Measurements from ENCODE around the gene UBR3.
"Not testable (repeated sequence)": the region's sequence is repeated elsewhere in the genome, so short reads cannot be mapped to it uniquely, and the experiment has no call there.

Gene UBR3

DNA sequence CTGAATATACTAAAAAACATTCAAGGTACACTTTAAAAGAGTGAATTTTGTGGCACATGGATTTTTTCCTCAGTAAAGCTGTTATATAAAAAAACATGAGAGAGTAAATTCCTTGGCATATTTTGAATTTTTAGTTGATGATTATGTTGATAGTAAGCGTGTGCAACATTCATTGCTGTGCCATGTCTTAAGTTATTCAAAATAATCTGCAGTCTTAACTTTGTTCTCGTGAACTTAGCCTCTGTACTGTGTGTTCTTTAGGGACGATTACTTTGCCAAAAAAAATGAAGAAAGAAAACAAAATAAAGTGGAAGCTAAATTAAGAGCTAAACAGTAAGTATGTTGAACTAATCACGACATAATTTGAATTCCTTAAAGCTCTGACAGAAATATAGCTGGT is 19.0 kb upstream of the UBR3 start:
- DNase-seq (ENCODE audit: low spot score): no peak
- TF ChIP-seq, protein P1, sequence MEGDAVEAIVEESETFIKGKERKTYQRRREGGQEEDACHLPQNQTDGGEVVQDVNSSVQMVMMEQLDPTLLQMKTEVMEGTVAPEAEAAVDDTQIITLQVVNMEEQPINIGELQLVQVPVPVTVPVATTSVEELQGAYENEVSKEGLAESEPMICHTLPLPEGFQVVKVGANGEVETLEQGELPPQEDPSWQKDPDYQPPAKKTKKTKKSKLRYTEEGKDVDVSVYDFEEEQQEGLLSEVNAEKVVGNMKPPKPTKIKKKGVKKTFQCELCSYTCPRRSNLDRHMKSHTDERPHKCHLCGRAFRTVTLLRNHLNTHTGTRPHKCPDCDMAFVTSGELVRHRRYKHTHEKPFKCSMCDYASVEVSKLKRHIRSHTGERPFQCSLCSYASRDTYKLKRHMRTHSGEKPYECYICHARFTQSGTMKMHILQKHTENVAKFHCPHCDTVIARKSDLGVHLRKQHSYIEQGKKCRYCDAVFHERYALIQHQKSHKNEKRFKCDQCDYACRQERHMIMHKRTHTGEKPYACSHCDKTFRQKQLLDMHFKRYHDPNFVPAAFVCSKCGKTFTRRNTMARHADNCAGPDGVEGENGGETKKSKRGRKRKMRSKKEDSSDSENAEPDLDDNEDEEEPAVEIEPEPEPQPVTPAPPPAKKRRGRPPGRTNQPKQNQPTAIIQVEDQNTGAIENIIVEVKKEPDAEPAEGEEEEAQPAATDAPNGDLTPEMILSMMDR (IDR thresholded peaks at IDR 0.05; ENCODE audit: extremely low read depth, insufficient read depth, missing control alignments): no peak
- in situ Hi-C loops (cut with MboI; ENCODE audit: low pct_unique_long_range_greater_than_20kb, low sequenced_read_pairs, unreplicated experiment): no loop called here

GRCh38 chr2:169815849-169816248 is 11.4 kb upstream of the UBR3 start:
- TF ChIP-seq, protein P1 (IDR thresholded peaks at IDR 0.05; ENCODE audit: extremely low read depth, insufficient read depth, missing control alignments): no peak
- DNase-seq (ENCODE audit: low spot score): no peak
- in situ Hi-C loops (cut with MboI; ENCODE audit: low pct_unique_long_range_greater_than_20kb, low sequenced_read_pairs, unreplicated experiment): no loop called here

DNA sequence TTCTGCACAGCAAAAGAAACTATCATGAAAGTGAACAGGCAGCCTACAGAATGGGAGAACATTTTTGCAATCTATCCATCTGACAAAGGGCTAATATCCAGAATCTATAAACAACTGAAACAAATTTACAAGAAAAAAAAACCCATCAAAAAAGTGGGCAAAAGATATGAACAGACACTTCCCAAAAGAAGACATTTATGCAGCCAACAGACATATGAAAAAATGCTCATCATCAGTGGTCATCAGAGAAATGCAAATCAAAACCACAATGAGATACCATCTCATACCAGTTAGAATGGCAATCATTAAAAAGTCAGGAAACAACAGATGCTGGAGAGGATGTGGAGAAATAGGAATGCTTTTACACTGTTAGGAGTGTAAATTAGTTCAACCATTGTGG is 10.3 kb upstream of the UBR3 start:
- DNase-seq (ENCODE audit: low spot score); in situ Hi-C loops (cut with MboI; ENCODE audit: low pct_unique_long_range_greater_than_20kb, low sequenced_read_pairs, unreplicated experiment): not testable (repeated sequence)

- in situ Hi-C loops (cut with MboI; ENCODE audit: low pct_unique_long_range_greater_than_20kb, low sequenced_read_pairs, unreplicated experiment); DNase-seq (ENCODE audit: low spot score): not testable (repeated sequence)
Measured at GRCh38 chr2:169817369-169817768, 9.9 kb upstream of the UBR3 start.

GRCh38 chr2:169818241-169818640 is 9.0 kb upstream of the UBR3 start:
- in situ Hi-C loops (cut with MboI; ENCODE audit: low pct_unique_long_range_greater_than_20kb, low sequenced_read_pairs, unreplicated experiment): no loop called here
- no peak for DNase-seq (ENCODE audit: low spot score)
- TF ChIP-seq, protein P1 (IDR thresholded peaks at IDR 0.05; ENCODE audit: extremely low read depth, insufficient read depth, missing control alignments): no peak

DNA sequence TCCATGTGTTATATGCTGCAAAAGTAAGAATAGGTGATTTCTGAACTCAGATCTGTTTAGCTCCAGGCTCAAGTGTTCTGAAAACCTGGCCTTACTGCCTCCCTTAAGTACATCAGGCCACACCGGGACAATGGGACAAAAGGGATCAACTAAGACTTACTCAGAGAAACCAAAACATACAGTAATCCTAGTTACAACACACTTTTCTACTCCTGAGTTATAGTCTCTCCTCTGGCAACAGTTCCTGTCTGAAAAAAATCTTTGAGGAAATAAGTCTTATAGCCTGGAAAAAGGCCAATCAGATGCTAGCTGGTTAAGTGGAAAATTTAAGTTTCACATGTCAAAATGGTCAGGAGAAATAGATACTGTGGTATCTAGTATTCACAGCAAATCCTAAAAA is 8.1 kb upstream of the UBR3 start:
- in situ Hi-C loops (cut with MboI; ENCODE audit: low pct_unique_long_range_greater_than_20kb, low sequenced_read_pairs, unreplicated experiment): no loop called here
- DNase-seq (ENCODE audit: low spot score): no peak
- TF ChIP-seq, protein P1 (IDR thresholded peaks at IDR 0.05; ENCODE audit: extremely low read depth, insufficient read depth, missing control alignments): no peak

- in situ Hi-C loops (cut with MboI; ENCODE audit: low pct_unique_long_range_greater_than_20kb, low sequenced_read_pairs, unreplicated experiment); DNase-seq (ENCODE audit: low spot score): not testable (repeated sequence)
Measured at GRCh38 chr2:169820101-169820500, 7.2 kb upstream of the UBR3 start.

DNA sequence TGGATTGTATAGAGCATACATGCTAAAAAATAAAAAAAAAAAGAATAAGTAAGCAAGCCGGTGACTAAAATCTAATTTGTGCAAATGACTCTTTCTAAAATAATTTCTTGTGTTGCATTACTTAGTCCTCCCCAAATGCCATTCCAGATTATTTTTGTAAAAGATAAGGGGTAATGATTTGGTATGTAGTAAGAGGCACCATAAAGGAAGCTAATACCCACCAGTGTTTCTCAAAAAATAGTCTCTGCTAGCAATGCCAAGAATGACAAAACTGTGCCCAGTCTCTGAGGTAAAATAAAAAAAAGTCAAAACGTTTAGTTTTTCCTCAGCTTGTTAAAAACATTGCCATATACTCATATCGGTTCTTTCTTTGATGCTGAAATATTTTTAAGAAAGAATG is 5.2 kb upstream of the UBR3 start:
- in situ Hi-C loops (cut with MboI; ENCODE audit: low pct_unique_long_range_greater_than_20kb, low sequenced_read_pairs, unreplicated experiment): no loop called here
- DNase-seq (ENCODE audit: low spot score): no peak
- TF ChIP-seq, protein P1 (IDR thresholded peaks at IDR 0.05; ENCODE audit: extremely low read depth, insufficient read depth, missing control alignments): no peak
